NT2/D1 (cell line): ENCODE results near the gene ARHGEF37.

ENCODE experiments used
- SUZ12 ChIP-seq: IDR thresholded peaks from 2 replicates; pipeline ENCODE4 v1.6.1; 2011; ENCODE audit not compliant: insufficient read length, insufficient read depth; ENCODE audit errors: extremely low read depth
- YY1 ChIP-seq: IDR thresholded peaks from 2 replicates; pipeline ENCODE4 v1.6.1; 2011; ENCODE audit not compliant: insufficient read length, insufficient read depth
- ZNF274 ChIP-seq: IDR thresholded peaks from 2 replicates; pipeline ENCODE4 v1.6.1; 2011; ENCODE audit warnings: mild to moderate bottlenecking, low read depth, low read length

GRCh38 chr5:149667084-149667828 lies 86.0 kb downstream of the ARHGEF37 start:
- TF ChIP-seq YY1 (no peak), ZNF274 (no peak), SUZ12 (no peak)
